ENCODE data around the gene AKR1B15.
A peak's percentile ranks its signal among the peaks of the same experiment; 100 is the strongest.
"Not testable (repeated sequence)": the region's sequence is repeated elsewhere in the genome, so short reads cannot be mapped to it uniquely, and the experiment has no call there.

AKR1B15 gene

GRCh38 chr7:134534633-134535032 lies 14.3 kb upstream of the AKR1B15 start:
- no peaks in the 10 kb centered on the region for H3K9me3 ChIP-seq (ENCODE audit: insufficient read depth, low read depth, low read length)
- no peaks in the 10 kb centered on the region for H3K27me3 ChIP-seq (ENCODE audit: insufficient read depth, low read length)
- H3K36me3 ChIP-seq (ENCODE audit: insufficient read depth, low read depth, low read length) = no peaks in the 10 kb centered on the region
- no peak overlapping the region for H3K9ac ChIP-seq (ENCODE audit: low read depth, low read length)
- no peaks in the 10 kb centered on the region for H3K4me1 ChIP-seq (ENCODE audit: insufficient read depth, low read length)
- no peak overlapping the region for H3K4me3 ChIP-seq (ENCODE audit: low read length)
- H3K27ac ChIP-seq (ENCODE audit: low read length) = no peak overlapping the region

GRCh38 chr7:134535272-134535918 lies 13.5 kb upstream of the AKR1B15 start:
- H3K27ac ChIP-seq (ENCODE audit: low read length) = no peak overlapping the region

DNA sequence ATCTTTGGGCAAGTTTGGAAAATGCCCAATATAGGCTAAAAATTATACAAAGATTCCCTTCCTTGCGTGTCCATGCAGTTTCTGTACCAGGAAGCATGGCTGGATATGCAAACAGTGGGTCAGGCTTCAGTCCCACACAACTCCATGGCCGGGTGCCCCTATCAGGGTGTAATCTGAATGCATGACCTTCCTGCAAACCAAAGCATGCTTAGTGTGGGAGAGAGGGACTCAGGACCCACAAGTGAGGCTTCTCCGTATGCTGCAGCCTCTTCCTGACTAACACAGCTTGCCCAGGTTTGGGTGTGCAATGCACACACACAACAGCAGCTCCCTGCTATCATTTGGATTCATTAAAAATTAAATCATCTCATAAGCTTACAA lies 13.0 kb upstream of the AKR1B15 start:
- no peak overlapping the region for H3K9ac ChIP-seq (ENCODE audit: low read depth, low read length)
- no peaks in the 10 kb centered on the region for H3K36me3 ChIP-seq (ENCODE audit: insufficient read depth, low read depth, low read length)
- H3K4me1 ChIP-seq (ENCODE audit: insufficient read depth, low read length) = no peaks in the 10 kb centered on the region
- no peak overlapping the region for H3K27ac ChIP-seq (ENCODE audit: low read length)
- no peaks in the 10 kb centered on the region for H3K9me3 ChIP-seq (ENCODE audit: insufficient read depth, low read depth, low read length)
- H3K27me3 ChIP-seq (ENCODE audit: insufficient read depth, low read length) = no peaks in the 10 kb centered on the region
- no peak overlapping the region for H3K4me3 ChIP-seq (ENCODE audit: low read length)

More at GRCh38 chr7:134535272-134535918, 13.5 kb upstream of the AKR1B15 start:
- no peaks in the 10 kb centered on the region for H3K36me3 ChIP-seq (ENCODE audit: insufficient read depth, low read depth, low read length)
- no peak overlapping the region for H3K4me3 ChIP-seq (ENCODE audit: low read length)
- H3K9me3 ChIP-seq (ENCODE audit: insufficient read depth, low read depth, low read length) = no peaks in the 10 kb centered on the region
- H3K9ac ChIP-seq (ENCODE audit: low read depth, low read length) = no peak overlapping the region
- no peaks in the 10 kb centered on the region for H3K4me1 ChIP-seq (ENCODE audit: insufficient read depth, low read length)
- no peaks in the 10 kb centered on the region for H3K27me3 ChIP-seq (ENCODE audit: insufficient read depth, low read length)

GRCh38 chr7:134536558-134536957 lies 12.4 kb upstream of the AKR1B15 start:
- not testable (repeated sequence) for H3K36me3 ChIP-seq (ENCODE audit: insufficient read depth, low read depth, low read length); H3K27ac ChIP-seq (ENCODE audit: low read length); H3K9ac ChIP-seq (ENCODE audit: low read depth, low read length); H3K27me3 ChIP-seq (ENCODE audit: insufficient read depth, low read length); H3K4me3 ChIP-seq (ENCODE audit: low read length); H3K4me1 ChIP-seq (ENCODE audit: insufficient read depth, low read length); H3K9me3 ChIP-seq (ENCODE audit: insufficient read depth, low read depth, low read length)

DNA sequence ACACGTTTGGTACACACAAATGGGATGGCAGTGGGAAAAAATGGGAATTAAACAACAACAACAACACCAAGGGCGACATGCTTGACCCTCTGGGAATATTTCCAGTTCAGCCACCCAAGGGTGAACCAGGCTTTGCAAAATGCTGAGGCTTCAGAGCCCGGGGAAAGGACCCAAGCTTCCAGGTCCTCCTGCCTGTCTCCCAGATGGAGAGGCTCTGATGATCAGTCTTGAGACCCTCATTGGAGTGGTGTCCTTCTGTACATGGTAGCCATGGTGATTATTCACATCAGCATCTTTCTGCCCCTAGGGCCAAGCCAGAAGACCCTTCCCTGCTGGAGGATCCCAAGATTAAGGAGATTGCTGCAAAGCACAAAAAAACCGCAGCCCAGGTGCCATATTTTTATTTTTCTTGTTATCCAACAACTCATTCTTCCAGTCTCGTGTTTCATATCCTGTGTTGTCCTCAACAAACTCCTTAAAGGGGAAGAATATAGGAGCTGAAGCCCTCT lies 11.6 kb upstream of the AKR1B15 start:
- H3K36me3 ChIP-seq (ENCODE audit: insufficient read depth, low read depth, low read length); H3K9me3 ChIP-seq (ENCODE audit: insufficient read depth, low read depth, low read length); H3K4me1 ChIP-seq (ENCODE audit: insufficient read depth, low read length); H3K4me3 ChIP-seq (ENCODE audit: low read length); H3K27ac ChIP-seq (ENCODE audit: low read length); H3K27me3 ChIP-seq (ENCODE audit: insufficient read depth, low read length); H3K9ac ChIP-seq (ENCODE audit: low read depth, low read length): not testable (repeated sequence)

- no peak overlapping the region for H3K9ac ChIP-seq (ENCODE audit: low read depth, low read length)
- no peaks in the 10 kb centered on the region for H3K27me3 ChIP-seq (ENCODE audit: insufficient read depth, low read length)
- no peaks in the 10 kb centered on the region for H3K9me3 ChIP-seq (ENCODE audit: insufficient read depth, low read depth, low read length)
- H3K4me1 ChIP-seq (ENCODE audit: insufficient read depth, low read length) = no peaks in the 10 kb centered on the region
- no peaks in the 10 kb centered on the region for H3K36me3 ChIP-seq (ENCODE audit: insufficient read depth, low read depth, low read length)
- H3K27ac ChIP-seq (ENCODE audit: low read length) = no peak overlapping the region
- no peak overlapping the region for H3K4me3 ChIP-seq (ENCODE audit: low read length)
Measured at GRCh38 chr7:134539380-134540004, 9.4 kb upstream of the AKR1B15 start.

DNA sequence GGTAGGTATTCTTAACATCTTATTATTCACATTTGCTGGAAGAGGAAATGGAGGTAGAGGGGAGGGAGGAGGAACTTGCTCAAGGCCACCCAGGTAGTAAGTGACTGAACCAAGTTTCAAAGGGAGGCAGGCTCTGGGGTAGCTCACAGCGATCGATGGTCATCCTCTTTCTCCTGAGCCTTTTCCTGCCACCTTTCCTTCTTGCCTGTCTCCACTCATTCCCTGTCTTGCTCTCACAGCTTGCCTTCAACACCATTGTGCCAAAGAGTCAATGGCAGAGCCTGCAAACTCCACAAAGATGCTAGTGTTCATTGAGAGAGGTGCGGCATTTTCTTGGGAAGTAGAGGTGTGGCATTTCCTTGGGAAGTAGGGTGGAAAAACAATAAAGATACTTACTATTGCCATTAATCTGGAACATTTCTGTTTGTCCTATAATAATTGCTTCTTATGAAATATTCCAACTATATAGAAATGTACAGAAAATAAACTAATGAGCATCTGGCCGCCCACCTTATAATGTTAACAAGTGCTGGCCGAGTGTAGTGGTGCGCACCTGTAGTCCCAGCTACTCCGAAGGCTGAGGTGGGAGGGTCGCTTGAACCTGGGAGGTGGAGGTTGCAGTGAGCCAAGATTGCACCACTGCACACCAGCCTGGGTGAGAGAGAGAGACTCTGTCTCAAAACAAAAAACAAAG lies 7.3 kb upstream of the AKR1B15 start:
- not testable (repeated sequence) for H3K27ac ChIP-seq (ENCODE audit: low read length); H3K27me3 ChIP-seq (ENCODE audit: insufficient read depth, low read length); H3K4me1 ChIP-seq (ENCODE audit: insufficient read depth, low read length); H3K9me3 ChIP-seq (ENCODE audit: insufficient read depth, low read depth, low read length); H3K36me3 ChIP-seq (ENCODE audit: insufficient read depth, low read depth, low read length); H3K4me3 ChIP-seq (ENCODE audit: low read length); H3K9ac ChIP-seq (ENCODE audit: low read depth, low read length)

- no peak overlapping the region for H3K27ac ChIP-seq (ENCODE audit: low read length)
- no peaks in the 10 kb centered on the region for H3K27me3 ChIP-seq (ENCODE audit: insufficient read depth, low read length)
- H3K4me3 ChIP-seq (ENCODE audit: low read length) = no peak overlapping the region
- H3K36me3 ChIP-seq (ENCODE audit: insufficient read depth, low read depth, low read length) = no peaks in the 10 kb centered on the region
- H3K4me1 ChIP-seq (ENCODE audit: insufficient read depth, low read length) = peaks cover 8% of the 10 kb centered on the region; the same call in 1 of the 2 replicates
- H3K9me3 ChIP-seq (ENCODE audit: insufficient read depth, low read depth, low read length) = no peaks in the 10 kb centered on the region
- no peak overlapping the region for H3K9ac ChIP-seq (ENCODE audit: low read depth, low read length)
Measured at GRCh38 chr7:134542195-134542771, 6.6 kb upstream of the AKR1B15 start.

- Histone ChIP-seq H3K9me3 (ENCODE audit: insufficient read depth, low read depth, low read length) (no peaks in the 10 kb centered on the region), H3K4me3 (ENCODE audit: low read length) (no peak overlapping the region), H3K4me1 (ENCODE audit: insufficient read depth, low read length) (peaks cover 16% of the 10 kb centered on the region; the same call in 1 of the 2 replicates), H3K27me3 (ENCODE audit: insufficient read depth, low read length) (no peaks in the 10 kb centered on the region), H3K27ac (ENCODE audit: low read length) (no peak overlapping the region), H3K9ac (ENCODE audit: low read depth, low read length) (no peak overlapping the region), H3K36me3 (ENCODE audit: insufficient read depth, low read depth, low read length) (no peaks in the 10 kb centered on the region)
Measured at GRCh38 chr7:134545380-134545779, 3.5 kb upstream of the AKR1B15 start.

- no peaks in the 10 kb centered on the region for H3K36me3 ChIP-seq (ENCODE audit: insufficient read depth, low read depth, low read length)
- H3K27me3 ChIP-seq (ENCODE audit: insufficient read depth, low read length) = no peaks in the 10 kb centered on the region
- H3K9ac ChIP-seq (ENCODE audit: low read depth, low read length) = no peak overlapping the region
- no peaks in the 10 kb centered on the region for H3K9me3 ChIP-seq (ENCODE audit: insufficient read depth, low read depth, low read length)
- H3K4me1 ChIP-seq (ENCODE audit: insufficient read depth, low read length) = peaks cover 16% of the 10 kb centered on the region; the same call in 1 of the 2 replicates
- H3K4me3 ChIP-seq (ENCODE audit: low read length) = no peak overlapping the region
- H3K27ac ChIP-seq (ENCODE audit: low read length) = no peak overlapping the region
Measured at GRCh38 chr7:134545918-134546317, 3.0 kb upstream of the AKR1B15 start.

- H3K9ac ChIP-seq (ENCODE audit: low read depth, low read length) = peak overlapping the region; percentile 43; the same call in 1 of the 2 replicates
- H3K9me3 ChIP-seq (ENCODE audit: insufficient read depth, low read depth, low read length) = no peaks in the 10 kb centered on the region
- H3K4me3 ChIP-seq (ENCODE audit: low read length) = peak overlapping the region; percentile 85
- H3K4me1 ChIP-seq (ENCODE audit: insufficient read depth, low read length) = peaks cover 16% of the 10 kb centered on the region; the same call in 1 of the 2 replicates
- H3K27me3 ChIP-seq (ENCODE audit: insufficient read depth, low read length) = no peaks in the 10 kb centered on the region
- peak overlapping the region; percentile 32 for H3K27ac ChIP-seq (ENCODE audit: low read length)
- no peaks in the 10 kb centered on the region for H3K36me3 ChIP-seq (ENCODE audit: insufficient read depth, low read depth, low read length)
Measured at GRCh38 chr7:134546955-134547354, 2.0 kb upstream of the AKR1B15 start.

Data from iPS-20b (cell line).